ENCODE data around the gene RXFP4. TPM values are rescaled to one million over a fixed set of nuclear protein-coding genes. Genes with fewer than 3 reads are reported as not detected.

Gene RXFP4
- total RNA-seq, 1 experiment from 2014 or later, result not detected

DNA sequence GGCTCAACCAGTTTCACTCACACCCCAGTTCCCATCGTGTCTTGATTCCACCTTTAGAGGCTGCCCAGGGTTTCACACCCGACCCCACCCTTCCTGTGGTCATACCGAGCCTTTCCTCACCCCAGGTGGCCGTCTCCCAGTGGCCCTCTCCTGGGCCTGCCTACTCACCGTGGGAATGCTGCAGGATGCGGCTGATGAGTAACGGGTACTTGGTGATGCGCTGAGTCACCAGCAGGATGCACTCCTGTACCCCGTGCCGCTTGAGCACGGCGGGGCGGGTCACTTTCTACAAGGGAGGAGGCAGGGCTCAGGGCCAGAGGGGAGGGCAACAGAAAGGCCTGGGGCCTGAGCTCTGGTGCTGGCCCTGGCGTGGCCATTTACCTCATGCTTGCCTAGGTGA lies 20.5 kb downstream of the RXFP4 start:
- POLR2A ChIA-PET, result no interaction called here
- no peak for DNase-seq

DNA sequence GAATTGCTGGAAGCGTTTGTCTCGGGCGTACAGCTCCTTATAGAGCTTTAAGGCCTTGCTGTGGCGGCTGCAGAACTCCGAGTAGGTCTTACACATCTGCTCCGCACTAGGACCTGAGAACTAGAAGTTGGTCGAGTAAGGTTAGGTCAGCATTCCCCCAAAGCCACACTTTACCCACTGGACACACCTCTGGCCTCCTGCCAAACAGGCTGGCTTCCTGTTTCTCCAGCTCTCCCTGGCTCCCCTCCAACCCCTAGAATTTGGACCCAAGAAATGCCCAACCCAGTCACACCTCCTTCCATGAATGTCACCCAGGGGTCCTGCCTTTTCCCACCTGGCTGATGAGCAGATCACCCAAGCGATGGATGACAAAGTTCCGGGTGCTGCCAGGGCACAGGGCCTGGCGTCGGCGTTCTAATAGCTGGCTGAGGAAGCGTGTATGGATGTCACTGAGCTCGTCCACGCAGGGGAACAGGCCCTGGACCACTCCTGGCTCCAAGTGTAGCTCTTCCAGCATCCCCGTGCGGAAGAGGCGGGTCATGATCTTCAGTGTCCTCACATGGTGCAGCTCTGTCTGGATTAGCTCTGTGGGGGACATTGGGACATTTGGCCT lies 21.3 kb downstream of the RXFP4 start:
- no peak overlapping the region for H3K27ac Mint-ChIP-seq (ENCODE audit: unreplicated experiment)
- no peak for DNase-seq
- H3K9me3 Mint-ChIP-seq (ENCODE audit: unreplicated experiment), result no peaks in the 10 kb centered on the region
- TF ChIP-seq, protein P1, sequence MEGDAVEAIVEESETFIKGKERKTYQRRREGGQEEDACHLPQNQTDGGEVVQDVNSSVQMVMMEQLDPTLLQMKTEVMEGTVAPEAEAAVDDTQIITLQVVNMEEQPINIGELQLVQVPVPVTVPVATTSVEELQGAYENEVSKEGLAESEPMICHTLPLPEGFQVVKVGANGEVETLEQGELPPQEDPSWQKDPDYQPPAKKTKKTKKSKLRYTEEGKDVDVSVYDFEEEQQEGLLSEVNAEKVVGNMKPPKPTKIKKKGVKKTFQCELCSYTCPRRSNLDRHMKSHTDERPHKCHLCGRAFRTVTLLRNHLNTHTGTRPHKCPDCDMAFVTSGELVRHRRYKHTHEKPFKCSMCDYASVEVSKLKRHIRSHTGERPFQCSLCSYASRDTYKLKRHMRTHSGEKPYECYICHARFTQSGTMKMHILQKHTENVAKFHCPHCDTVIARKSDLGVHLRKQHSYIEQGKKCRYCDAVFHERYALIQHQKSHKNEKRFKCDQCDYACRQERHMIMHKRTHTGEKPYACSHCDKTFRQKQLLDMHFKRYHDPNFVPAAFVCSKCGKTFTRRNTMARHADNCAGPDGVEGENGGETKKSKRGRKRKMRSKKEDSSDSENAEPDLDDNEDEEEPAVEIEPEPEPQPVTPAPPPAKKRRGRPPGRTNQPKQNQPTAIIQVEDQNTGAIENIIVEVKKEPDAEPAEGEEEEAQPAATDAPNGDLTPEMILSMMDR (IDR thresholded peaks at IDR 0.05; ENCODE audit: insufficient read depth in 1 of 2, low read depth in 1 of 2, low read length in 1 of 2, severe bottlenecking in 1 of 2, unreplicated experiment in 1 of 2), result no peak
- Histone ChIP-seq H3K4me1 (no peaks in the 10 kb centered on the region), H3K27me3 (replicated peaks; ENCODE audit: control insufficient read depth, insufficient read depth, low read length) (no peaks in the 10 kb centered on the region), H3K9me3 (no peaks in the 10 kb centered on the region), H3K4me3 (ENCODE audit: low read depth, low read length) (no peak overlapping the region), H3K36me3 (ENCODE audit: control insufficient read depth, insufficient read depth, low read length) (peaks cover 7% of the 10 kb centered on the region)
- H3K27me3 Mint-ChIP-seq (ENCODE audit: insufficient read depth, unreplicated experiment), result no peaks in the 10 kb centered on the region
- CTCF ChIA-PET, result no interaction called here
- H3K4me3 Mint-ChIP-seq (ENCODE audit: unreplicated experiment), result no peak overlapping the region
- POLR2A ChIA-PET, result no interaction called here
- BruUV-seq (replicated peaks), result no TSS peak
- no peaks in the 10 kb centered on the region for H3K4me1 Mint-ChIP-seq (ENCODE audit: low read depth, unreplicated experiment)
- intact Hi-C loops (cut with micrococcal nuclease; ENCODE audit: unreplicated experiment), result no loop called here
- peaks cover 68% of the 10 kb centered on the region for H3K36me3 Mint-ChIP-seq (ENCODE audit: insufficient read depth, unreplicated experiment)

More for the DNA sequence above, 20.5 kb downstream of the RXFP4 start:
- intact Hi-C loops (cut with micrococcal nuclease; ENCODE audit: unreplicated experiment), result no loop called here
- Mint-ChIP-seq H3K36me3 (ENCODE audit: insufficient read depth, unreplicated experiment) (peaks cover 68% of the 10 kb centered on the region), H3K4me1 (ENCODE audit: low read depth, unreplicated experiment) (no peaks in the 10 kb centered on the region), H3K27ac (ENCODE audit: unreplicated experiment) (no peak overlapping the region), H3K27me3 (ENCODE audit: insufficient read depth, unreplicated experiment) (no peaks in the 10 kb centered on the region), H3K9me3 (ENCODE audit: unreplicated experiment) (no peaks in the 10 kb centered on the region), H3K4me3 (ENCODE audit: unreplicated experiment) (no peak overlapping the region)
- no TSS peak for BruUV-seq (replicated peaks)
- no peak overlapping the region for H3K4me3 ChIP-seq (ENCODE audit: low read depth, low read length)
- peaks cover 7% of the 10 kb centered on the region for H3K36me3 ChIP-seq (ENCODE audit: control insufficient read depth, insufficient read depth, low read length)
- H3K4me1 ChIP-seq, result no peaks in the 10 kb centered on the region
- TF ChIP-seq, protein P1 (IDR thresholded peaks at IDR 0.05; ENCODE audit: insufficient read depth in 1 of 2, low read depth in 1 of 2, low read length in 1 of 2, severe bottlenecking in 1 of 2, unreplicated experiment in 1 of 2), result no peak
- CTCF ChIA-PET, result no interaction called here
- H3K9me3 ChIP-seq, result no peaks in the 10 kb centered on the region
- no peaks in the 10 kb centered on the region for H3K27me3 ChIP-seq (replicated peaks; ENCODE audit: control insufficient read depth, insufficient read depth, low read length)

DNA sequence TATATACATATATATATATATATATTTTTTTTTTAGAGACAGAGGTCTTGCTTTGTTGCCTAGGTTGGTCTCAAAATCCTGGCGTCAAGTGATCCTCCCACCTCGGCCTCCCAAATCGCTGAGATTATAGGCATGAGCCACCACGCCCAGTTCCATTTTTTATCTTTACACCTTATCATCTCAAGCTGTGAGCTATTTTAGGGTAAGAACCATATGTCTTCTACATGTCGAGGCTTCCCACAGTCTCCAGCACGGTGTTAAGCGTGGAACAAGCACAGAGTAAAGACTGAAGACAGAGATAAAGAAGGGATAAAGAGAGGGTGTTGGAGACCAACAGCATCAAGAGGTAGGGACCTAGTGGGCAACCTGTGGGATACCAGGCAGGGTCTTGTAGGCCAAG lies 22.8 kb downstream of the RXFP4 start:
- Mint-ChIP-seq H3K4me3 (ENCODE audit: unreplicated experiment) (no peak overlapping the region), H3K4me1 (ENCODE audit: low read depth, unreplicated experiment) (no peaks in the 10 kb centered on the region), H3K36me3 (ENCODE audit: insufficient read depth, unreplicated experiment) (peaks cover 65% of the 10 kb centered on the region), H3K27me3 (ENCODE audit: insufficient read depth, unreplicated experiment) (no peaks in the 10 kb centered on the region), H3K27ac (ENCODE audit: unreplicated experiment) (no peak overlapping the region), H3K9me3 (ENCODE audit: unreplicated experiment) (no peaks in the 10 kb centered on the region)
- DNase-seq, result no peak
- no TSS peak for BruUV-seq (replicated peaks)
- H3K36me3 ChIP-seq (ENCODE audit: control insufficient read depth, insufficient read depth, low read length), result peaks cover 7% of the 10 kb centered on the region
- TF ChIP-seq, protein P1 (IDR thresholded peaks at IDR 0.05; ENCODE audit: insufficient read depth in 1 of 2, low read depth in 1 of 2, low read length in 1 of 2, severe bottlenecking in 1 of 2, unreplicated experiment in 1 of 2), result no peak
- ChIA-PET CTCF (no interaction called here), POLR2A (no interaction called here)
- no peaks in the 10 kb centered on the region for H3K27me3 ChIP-seq (replicated peaks; ENCODE audit: control insufficient read depth, insufficient read depth, low read length)
- no peaks in the 10 kb centered on the region for H3K4me1 ChIP-seq
- H3K9me3 ChIP-seq, result no peaks in the 10 kb centered on the region
- intact Hi-C loops (cut with micrococcal nuclease; ENCODE audit: unreplicated experiment), result no loop called here
- no peak overlapping the region for H3K4me3 ChIP-seq (ENCODE audit: low read depth, low read length)

Measured in Caco-2 (cell line).